ENCODE data around the gene LRP10. TPM values are rescaled to one million over a fixed set of nuclear protein-coding genes. Genes with fewer than 3 reads are reported as not detected.
A peak's percentile ranks its signal among the peaks of the same experiment; 100 is the strongest.

LRP10 gene
- total RNA-seq, 1 donor from 2014 or later, result 0.92 TPM

GRCh38 chr14:22847661-22848341 is 23.7 kb upstream of the LRP10 start:
- peak; percentile 39 for DNase-seq (ENCODE audit: low spot score)
- Histone ChIP-seq H3K79me2 (ENCODE audit: low read depth) (no peaks in the 10 kb centered on the region), H3K36me3 (no peaks in the 10 kb centered on the region), H3K9me3 (ENCODE audit: low read depth) (no peaks in the 10 kb centered on the region), H3K27me3 (no peaks in the 10 kb centered on the region), H3K4me3 (no peak overlapping the region), H2AFZ (replicated peaks) (no peak overlapping the region), H3F3A (ENCODE audit: low read depth) (peaks cover 3% of the 10 kb centered on the region), H3K4me1 (peaks cover 15% of the 10 kb centered on the region), H4K20me1 (ENCODE audit: low read depth) (no peaks in the 10 kb centered on the region), H3K9ac (no peak overlapping the region), H3K27ac (no peak overlapping the region), H3K4me2 (no peak overlapping the region)
- no peaks in the 10 kb centered on the region for H3K9me3 Mint-ChIP-seq
- peak overlapping the region; percentile 45 for H3K4me3 Mint-ChIP-seq
- H3K36me3 Mint-ChIP-seq, result no peaks in the 10 kb centered on the region
- TF ChIP-seq EZH2phosphoT487 (IDR thresholded peaks at IDR 0.05) (no peak), CTCF (IDR thresholded peaks at IDR 0.05) (peak; percentile 30), EZH2 (IDR thresholded peaks at IDR 0.05) (no peak)
- peak overlapping the region; percentile 88 for H3K27ac Mint-ChIP-seq
- peaks cover 2% of the 10 kb centered on the region for H3K27me3 Mint-ChIP-seq (ENCODE audit: insufficient read depth, low read depth)
- peaks cover 19% of the 10 kb centered on the region for H3K4me1 Mint-ChIP-seq

- H3K4me1 Mint-ChIP-seq, result peaks cover 23% of the 10 kb centered on the region
- H3K4me3 Mint-ChIP-seq, result peak overlapping the region; percentile 67
- H3K27ac Mint-ChIP-seq, result peak overlapping the region; percentile 88
- Histone ChIP-seq H2AFZ (replicated peaks) (peak overlapping the region; percentile 63), H3K4me3 (no peak overlapping the region), H3K4me2 (no peak overlapping the region), H3K4me1 (peaks cover 15% of the 10 kb centered on the region), H4K20me1 (ENCODE audit: low read depth) (no peaks in the 10 kb centered on the region), H3K9ac (no peak overlapping the region), H3K27ac (no peak overlapping the region), H3K36me3 (no peaks in the 10 kb centered on the region), H3K9me3 (ENCODE audit: low read depth) (no peaks in the 10 kb centered on the region), H3K27me3 (no peaks in the 10 kb centered on the region), H3K79me2 (ENCODE audit: low read depth) (no peaks in the 10 kb centered on the region), H3F3A (ENCODE audit: low read depth) (peaks cover 3% of the 10 kb centered on the region)
- peaks cover 2% of the 10 kb centered on the region for H3K27me3 Mint-ChIP-seq (ENCODE audit: insufficient read depth, low read depth)
- H3K9me3 Mint-ChIP-seq, result no peaks in the 10 kb centered on the region
- no peaks in the 10 kb centered on the region for H3K36me3 Mint-ChIP-seq
- TF ChIP-seq EZH2 (IDR thresholded peaks at IDR 0.05), result no peak
- no peak for TF ChIP-seq CTCF (IDR thresholded peaks at IDR 0.05)
- TF ChIP-seq EZH2phosphoT487 (IDR thresholded peaks at IDR 0.05), result no peak
- DNase-seq (ENCODE audit: low spot score), result peak; percentile 23
Measured at GRCh38 chr14:22848351-22849164, 23.0 kb upstream of the LRP10 start.

GRCh38 chr14:22849212-22849819 is 22.2 kb upstream of the LRP10 start:
- H3K9me3 Mint-ChIP-seq, result no peaks in the 10 kb centered on the region
- H3F3A ChIP-seq (ENCODE audit: low read depth), result peaks cover 3% of the 10 kb centered on the region
- H3K27ac Mint-ChIP-seq, result no peak overlapping the region
- H3K36me3 Mint-ChIP-seq, result no peaks in the 10 kb centered on the region
- H3K9ac ChIP-seq, result no peak overlapping the region
- no peaks in the 10 kb centered on the region for H3K27me3 Mint-ChIP-seq (ENCODE audit: insufficient read depth, low read depth)
- TF ChIP-seq EZH2phosphoT487 (IDR thresholded peaks at IDR 0.05) (no peak), EZH2 (IDR thresholded peaks at IDR 0.05) (no peak), CTCF (IDR thresholded peaks at IDR 0.05) (no peak)
- H4K20me1 ChIP-seq (ENCODE audit: low read depth), result no peaks in the 10 kb centered on the region
- peaks cover 15% of the 10 kb centered on the region for H3K4me1 ChIP-seq
- H3K4me3 Mint-ChIP-seq, result no peak overlapping the region
- H3K4me3 ChIP-seq, result no peak overlapping the region
- DNase-seq (ENCODE audit: low spot score), result no peak
- H3K9me3 ChIP-seq (ENCODE audit: low read depth), result no peaks in the 10 kb centered on the region
- no peak overlapping the region for H3K4me2 ChIP-seq
- H3K27me3 ChIP-seq, result no peaks in the 10 kb centered on the region
- no peaks in the 10 kb centered on the region for H3K36me3 ChIP-seq
- H3K27ac ChIP-seq, result no peak overlapping the region
- H3K4me1 Mint-ChIP-seq, result peaks cover 23% of the 10 kb centered on the region
- no peaks in the 10 kb centered on the region for H3K79me2 ChIP-seq (ENCODE audit: low read depth)
- H2AFZ ChIP-seq (replicated peaks), result peak overlapping the region; percentile 63

All from neural progenitor cell (in vitro differentiated cells).